ENCODE results near the gene R3HDM1. TPM values are rescaled to one million over a fixed set of nuclear protein-coding genes. Genes with fewer than 3 reads are reported as not detected.

Gene R3HDM1
- total and polyA plus RNA-seq, 11 donors = 5.7 to 24.3 (median 17.0) TPM

DNA sequence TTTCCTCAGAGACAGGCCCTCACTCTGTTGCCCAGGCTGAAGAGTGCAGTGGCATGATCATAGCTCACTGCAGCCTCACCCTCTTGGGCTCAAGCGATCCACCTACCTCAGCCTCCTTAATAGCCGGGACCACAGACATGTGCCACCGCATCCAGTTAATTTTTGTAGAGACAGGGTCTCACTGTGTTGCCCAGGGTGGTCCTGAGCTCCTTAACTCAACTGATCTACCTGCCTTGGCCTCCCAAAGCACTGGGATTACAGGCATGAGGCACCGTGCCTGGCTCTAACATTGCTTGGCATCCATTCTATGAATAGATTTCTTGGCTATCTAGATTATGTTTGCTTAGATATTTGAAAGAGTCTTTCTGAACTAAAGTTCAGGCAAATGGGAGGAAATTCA lies 21.6 kb downstream of the R3HDM1 start:
- intact Hi-C loops (cut with DNase I) = no loop called here
- ATAC-seq (no peak), DNase-seq (no peak)
- peaks cover 0 to 6% (median 0%) of the 10 kb centered on the region in 12 donors for H3K4me1 ChIP-seq
- 81 to 90% (median 86%) methylated on average over 4 of the region's 4 CpGs for WGBS, 4 donors
- no peak overlapping the region for H3K27ac ChIP-seq
- no peaks in the 10 kb centered on the region for H3K36me3 ChIP-seq
- no peaks in the 10 kb centered on the region for H3K9me3 ChIP-seq
- H3K4me3 ChIP-seq = no peak overlapping the region
- no peak for TF ChIP-seq POLR2A (IDR thresholded peaks at IDR 0.05)
- TF ChIP-seq, protein P1, sequence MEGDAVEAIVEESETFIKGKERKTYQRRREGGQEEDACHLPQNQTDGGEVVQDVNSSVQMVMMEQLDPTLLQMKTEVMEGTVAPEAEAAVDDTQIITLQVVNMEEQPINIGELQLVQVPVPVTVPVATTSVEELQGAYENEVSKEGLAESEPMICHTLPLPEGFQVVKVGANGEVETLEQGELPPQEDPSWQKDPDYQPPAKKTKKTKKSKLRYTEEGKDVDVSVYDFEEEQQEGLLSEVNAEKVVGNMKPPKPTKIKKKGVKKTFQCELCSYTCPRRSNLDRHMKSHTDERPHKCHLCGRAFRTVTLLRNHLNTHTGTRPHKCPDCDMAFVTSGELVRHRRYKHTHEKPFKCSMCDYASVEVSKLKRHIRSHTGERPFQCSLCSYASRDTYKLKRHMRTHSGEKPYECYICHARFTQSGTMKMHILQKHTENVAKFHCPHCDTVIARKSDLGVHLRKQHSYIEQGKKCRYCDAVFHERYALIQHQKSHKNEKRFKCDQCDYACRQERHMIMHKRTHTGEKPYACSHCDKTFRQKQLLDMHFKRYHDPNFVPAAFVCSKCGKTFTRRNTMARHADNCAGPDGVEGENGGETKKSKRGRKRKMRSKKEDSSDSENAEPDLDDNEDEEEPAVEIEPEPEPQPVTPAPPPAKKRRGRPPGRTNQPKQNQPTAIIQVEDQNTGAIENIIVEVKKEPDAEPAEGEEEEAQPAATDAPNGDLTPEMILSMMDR (IDR thresholded peaks at IDR 0.05) = no peak
- no peaks in the 10 kb centered on the region for H3K27me3 ChIP-seq

DNA sequence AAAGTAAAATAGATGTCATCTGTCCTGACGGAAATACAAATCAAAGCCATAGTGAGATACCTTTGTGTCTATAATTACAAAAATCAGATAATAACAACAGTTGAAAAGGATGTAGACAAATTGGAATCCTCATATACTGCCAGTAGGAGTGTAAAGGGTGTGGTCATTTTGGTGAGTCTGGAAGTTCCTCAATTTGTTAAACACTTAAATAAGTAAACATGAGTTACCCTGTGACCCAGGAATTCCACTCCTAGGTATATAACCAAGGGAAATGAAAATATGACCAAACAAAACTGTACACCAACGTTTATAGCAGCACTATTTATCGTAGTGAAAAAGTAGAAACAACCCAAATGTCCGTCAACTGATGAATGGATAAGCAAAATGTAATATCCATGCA lies 24.0 kb downstream of the R3HDM1 start:
- intact Hi-C loops (cut with DNase I) = no loop called here
- no peak for DNase-seq
- whole genome bisulfite sequencing, 4 donors = 81 to 96% (median 91%) methylated on average over 4 of the region's 4 CpGs

DNA sequence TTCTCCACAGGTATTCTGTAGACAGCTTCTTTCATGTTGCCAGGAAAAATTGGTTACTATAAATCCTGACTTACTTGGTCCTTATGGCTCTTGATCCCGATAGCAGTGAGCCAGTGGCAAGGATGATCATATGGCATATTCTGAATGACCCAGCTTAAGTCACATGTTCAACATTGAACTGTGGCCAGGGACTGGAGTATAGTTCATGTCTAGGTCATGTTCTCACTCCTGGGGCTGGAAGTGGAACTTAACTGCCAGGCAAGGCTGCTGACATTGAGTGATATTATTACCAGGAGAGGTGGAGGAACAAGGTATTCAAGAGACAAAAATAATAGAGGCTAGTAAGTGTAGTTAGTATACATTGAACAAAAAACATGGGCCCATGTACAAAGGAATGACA lies 26.2 kb downstream of the R3HDM1 start:
- Histone ChIP-seq H3K4me3 (no peak overlapping the region), H3K27ac (no peak overlapping the region), H3K27me3 (no peaks in the 10 kb centered on the region), H3K9me3 (no peaks in the 10 kb centered on the region), H3K4me1 (peaks cover 0 to 14% (median 1%) of the 10 kb centered on the region in 12 donors), H3K36me3 (peaks cover 0 to 3% (median 0%) of the 10 kb centered on the region in 9 donors)
- WGBS, 4 donors = 40 to 56% (median 51%) methylated on average over 1 of the region's 1 CpG
- DNase-seq (no peak), ATAC-seq (peak; percentile 43 to 84 (median 71))
- no peak for TF ChIP-seq POLR2A (IDR thresholded peaks at IDR 0.05)
- TF ChIP-seq, protein P1 (IDR thresholded peaks at IDR 0.05) = no peak
- intact Hi-C loops (cut with DNase I) = no loop called here

More for the DNA sequence above, 24.0 kb downstream of the R3HDM1 start:
- peaks cover 0 to 14% (median 1%) of the 10 kb centered on the region in 12 donors for H3K4me1 ChIP-seq
- H3K27me3 ChIP-seq = no peaks in the 10 kb centered on the region
- TF ChIP-seq POLR2A (IDR thresholded peaks at IDR 0.05) = no peak
- TF ChIP-seq, protein P1 (IDR thresholded peaks at IDR 0.05) = no peak
- no peak overlapping the region for H3K4me3 ChIP-seq
- H3K9me3 ChIP-seq = no peaks in the 10 kb centered on the region
- no peak overlapping the region for H3K27ac ChIP-seq
- ATAC-seq = no peak
- no peaks in the 10 kb centered on the region for H3K36me3 ChIP-seq

DNA sequence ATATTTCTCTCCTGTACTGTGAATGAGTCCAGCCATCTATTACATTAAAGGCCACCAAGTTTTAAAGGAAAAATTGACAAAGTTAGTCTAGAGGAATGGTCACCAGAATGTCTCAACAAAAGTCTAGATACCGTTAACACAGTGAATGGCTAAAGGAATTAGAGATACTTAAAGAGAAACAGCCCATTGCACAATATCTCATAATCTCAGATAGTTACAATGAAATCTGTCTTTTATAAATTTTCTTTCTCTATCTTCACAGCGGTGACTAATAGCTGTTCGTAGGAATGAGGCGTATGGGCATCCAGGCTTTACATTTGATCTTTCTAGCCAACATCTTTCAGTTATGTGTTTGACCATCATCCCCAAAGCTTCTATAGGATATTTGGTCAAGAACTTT lies 30.6 kb downstream of the R3HDM1 start:
- Histone ChIP-seq H3K9me3 (no peaks in the 10 kb centered on the region), H3K27me3 (no peaks in the 10 kb centered on the region), H3K27ac (no peak overlapping the region), H3K4me1 (peaks cover 0 to 14% (median 1%) of the 10 kb centered on the region in 12 donors), H3K36me3 (peaks cover 0 to 6% (median 0%) of the 10 kb centered on the region in 9 donors), H3K4me3 (no peak overlapping the region)
- ATAC-seq = no peak
- 97 to 99% (median 98%) methylated on average over 4 of the region's 4 CpGs for WGBS, 4 donors
- intact Hi-C loops (cut with DNase I) = no loop called here
- TF ChIP-seq, protein P1 (IDR thresholded peaks at IDR 0.05) = no peak
- no peak for TF ChIP-seq POLR2A (IDR thresholded peaks at IDR 0.05)
- no peak for DNase-seq

Data from heart left ventricle (tissue), 16 donors.